ENCODE data around the gene SLC66A2. TPM values are rescaled to one million over a fixed set of nuclear protein-coding genes. Genes with fewer than 3 reads are reported as not detected.
A peak's percentile ranks its signal among the peaks of the same experiment; 100 is the strongest.
"Not testable (repeated sequence)": the region's sequence is repeated elsewhere in the genome, so short reads cannot be mapped to it uniquely, and the experiment has no call there.

SLC66A2 gene
- total and polyA plus RNA-seq, 10 donors, result 28.7 to 61.9 (median 50.0) TPM

- TF ChIP-seq, protein P1, sequence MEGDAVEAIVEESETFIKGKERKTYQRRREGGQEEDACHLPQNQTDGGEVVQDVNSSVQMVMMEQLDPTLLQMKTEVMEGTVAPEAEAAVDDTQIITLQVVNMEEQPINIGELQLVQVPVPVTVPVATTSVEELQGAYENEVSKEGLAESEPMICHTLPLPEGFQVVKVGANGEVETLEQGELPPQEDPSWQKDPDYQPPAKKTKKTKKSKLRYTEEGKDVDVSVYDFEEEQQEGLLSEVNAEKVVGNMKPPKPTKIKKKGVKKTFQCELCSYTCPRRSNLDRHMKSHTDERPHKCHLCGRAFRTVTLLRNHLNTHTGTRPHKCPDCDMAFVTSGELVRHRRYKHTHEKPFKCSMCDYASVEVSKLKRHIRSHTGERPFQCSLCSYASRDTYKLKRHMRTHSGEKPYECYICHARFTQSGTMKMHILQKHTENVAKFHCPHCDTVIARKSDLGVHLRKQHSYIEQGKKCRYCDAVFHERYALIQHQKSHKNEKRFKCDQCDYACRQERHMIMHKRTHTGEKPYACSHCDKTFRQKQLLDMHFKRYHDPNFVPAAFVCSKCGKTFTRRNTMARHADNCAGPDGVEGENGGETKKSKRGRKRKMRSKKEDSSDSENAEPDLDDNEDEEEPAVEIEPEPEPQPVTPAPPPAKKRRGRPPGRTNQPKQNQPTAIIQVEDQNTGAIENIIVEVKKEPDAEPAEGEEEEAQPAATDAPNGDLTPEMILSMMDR (IDR thresholded peaks at IDR 0.05 in 8 of 11, conservative IDR thresholded peaks at IDR 0.05 in 3 of 11), result no peak
- TF ChIP-seq POLR2A (IDR thresholded peaks at IDR 0.05) (no peak), POLR2AphosphoS5 (IDR thresholded peaks at IDR 0.05) (no peak)
- Histone ChIP-seq H3K9me3 (peaks cover 0 to 16% (median 11%) of the 10 kb centered on the region in 8 donors), H3K4me3 (no peak overlapping the region), H3K36me3 (no peaks in the 10 kb centered on the region), H3K27me3 (replicated peaks in 1 of 7) (peaks cover 0 to 16% (median 0%) of the 10 kb centered on the region in 7 donors), H3K27ac (no peak overlapping the region), H3K4me1 (no peaks in the 10 kb centered on the region)
- intact Hi-C loops (cut with DNase I; ENCODE audit: low total_unique reads), result no loop called here
- peak; percentile 24 for DNase-seq
- WGBS, 5 donors, result 85 to 91% (median 90%) methylated on average over 20 of the region's 20 CpGs
These were observed 84.4 kb downstream of the SLC66A2 start for GRCh38 chr18:79866889-79867574.

DNA sequence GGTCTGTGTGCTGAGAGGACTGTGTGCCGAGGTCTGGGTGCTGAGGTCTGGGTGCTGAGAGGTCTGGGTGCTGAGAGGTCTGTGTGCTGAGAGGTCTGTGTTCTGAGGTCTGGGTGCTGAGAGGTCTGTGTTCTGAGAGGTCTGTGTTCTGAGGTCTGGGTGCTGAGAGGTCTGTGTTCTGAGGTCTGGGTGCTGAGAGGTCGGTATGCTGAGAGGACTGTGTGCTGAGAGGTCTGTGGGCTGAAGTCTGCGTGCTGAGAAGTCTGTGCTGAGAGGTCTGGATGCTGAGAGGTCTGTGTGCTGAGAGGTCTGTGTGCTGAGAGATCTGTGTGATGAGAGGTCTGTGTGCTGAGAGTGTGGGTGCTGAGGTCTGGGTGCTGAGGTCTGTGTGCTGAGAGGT lies 85.5 kb downstream of the SLC66A2 start:
- WGBS, 5 donors, result 62 to 73% (median 65%) methylated on average over 3 of the region's 3 CpGs
- H3K27me3 ChIP-seq (replicated peaks in 1 of 7), result peaks cover 0 to 11% (median 0%) of the 10 kb centered on the region in 7 donors
- DNase-seq; intact Hi-C loops (cut with DNase I; ENCODE audit: low total_unique reads); H3K36me3 ChIP-seq; H3K4me3 ChIP-seq; H3K4me1 ChIP-seq; H3K27ac ChIP-seq: not testable (repeated sequence)
- peaks cover 0 to 26% (median 21%) of the 10 kb centered on the region in 8 donors for H3K9me3 ChIP-seq

DNA sequence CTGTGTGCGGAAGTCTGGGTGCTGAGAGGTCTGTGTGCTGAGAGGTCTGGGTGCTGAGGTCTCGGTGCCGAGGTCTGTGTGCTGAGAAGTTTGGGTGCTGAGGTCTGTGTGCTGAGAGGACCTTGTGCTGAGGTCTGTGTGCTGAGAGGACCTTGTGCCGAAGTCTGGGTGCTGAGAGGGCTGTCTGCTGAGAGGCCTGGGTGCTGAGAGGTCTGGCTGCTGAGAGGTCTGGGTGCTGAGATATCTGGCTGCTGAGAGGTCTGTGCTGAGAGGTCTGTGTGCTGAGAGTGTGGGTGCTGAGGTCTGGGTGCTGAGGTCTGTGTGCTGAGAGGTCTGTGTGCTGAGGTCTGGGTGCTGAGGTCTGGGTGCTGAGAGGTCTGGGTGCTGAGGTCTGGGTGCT lies 86.5 kb downstream of the SLC66A2 start:
- Histone ChIP-seq H3K27me3 (replicated peaks in 1 of 7) (peaks cover 0 to 11% (median 0%) of the 10 kb centered on the region in 7 donors), H3K9me3 (peaks cover 0 to 33% (median 24%) of the 10 kb centered on the region in 8 donors)
- 81 to 100% (median 94%) methylated on average over 4 of the region's 4 CpGs for WGBS, 5 donors
- H3K4me3 ChIP-seq; H3K36me3 ChIP-seq; H3K4me1 ChIP-seq; intact Hi-C loops (cut with DNase I; ENCODE audit: low total_unique reads); H3K27ac ChIP-seq: not testable (repeated sequence)
- peak; percentile 27 for DNase-seq

GRCh38 chr18:79864006-79864725 lies 87.3 kb downstream of the SLC66A2 start:
- no peak overlapping the region for H3K27ac ChIP-seq
- H3K4me1 ChIP-seq, result no peaks in the 10 kb centered on the region
- H3K4me3 ChIP-seq, result no peak overlapping the region
- DNase-seq, result peak; percentile 65
- TF ChIP-seq POLR2A (IDR thresholded peaks at IDR 0.05) (no peak), POLR2AphosphoS5 (IDR thresholded peaks at IDR 0.05) (no peak)
- TF ChIP-seq, protein P1 (IDR thresholded peaks at IDR 0.05 in 8 of 11, conservative IDR thresholded peaks at IDR 0.05 in 3 of 11), result no peak
- H3K9me3 ChIP-seq, result peaks cover 0 to 35% (median 24%) of the 10 kb centered on the region in 8 donors
- peaks cover 0 to 11% (median 0%) of the 10 kb centered on the region in 7 donors for H3K27me3 ChIP-seq (replicated peaks in 1 of 7)
- intact Hi-C loops (cut with DNase I; ENCODE audit: low total_unique reads), result no loop called here
- no peaks in the 10 kb centered on the region for H3K36me3 ChIP-seq
- 74 to 84% (median 82%) methylated on average over 34 to 74 of the region's 74 CpGs for WGBS, 5 donors
